Stimulated activated CD8-positive, alpha-beta memory T cell treated with anti-CD3 and anti-CD28 coated beads, Interleukin-4, amount 100 ng/mL, for 24 hours (primary cell): Measurements from ENCODE around the gene SPOCK3.
"Not testable (repeated sequence)": the region's sequence is repeated elsewhere in the genome, so short reads cannot be mapped to it uniquely, and the experiment has no call there.

ENCODE experiments used
- DNase-seq: peaks from one replicate; pipeline ENCODE4 v3.0.0-alpha.2; 2020; ENCODE audit warnings: low read depth

The SPOCK3 gene

GRCh38 chr4:167035390-167035789 is 198.9 kb downstream of the SPOCK3 start:
- no peak for DNase-seq

DNA sequence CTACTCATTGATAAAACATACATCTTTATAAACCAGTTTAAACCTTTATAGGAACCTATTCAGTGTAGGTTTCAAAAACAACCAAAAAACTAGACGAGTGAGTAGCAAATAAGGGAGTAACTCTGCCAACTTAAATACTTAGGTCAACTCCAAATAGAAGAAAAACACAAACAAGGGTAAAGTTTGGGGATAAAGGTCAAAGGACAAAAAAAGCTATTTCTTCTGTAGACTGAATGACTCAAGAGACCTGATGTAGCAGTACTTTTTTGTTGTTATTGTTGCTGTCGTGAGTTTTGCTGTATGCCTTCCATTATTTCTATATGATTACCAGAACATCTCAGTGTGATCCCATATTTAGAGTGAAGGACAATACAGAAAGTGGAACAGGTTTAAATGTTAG is 199.3 kb downstream of the SPOCK3 start:
- DNase-seq: no peak

- no peak for DNase-seq
These were observed 201.4 kb downstream of the SPOCK3 start for GRCh38 chr4:167032871-167033270.

GRCh38 chr4:167031534-167032156 is 202.6 kb downstream of the SPOCK3 start:
- DNase-seq: no peak

DNA sequence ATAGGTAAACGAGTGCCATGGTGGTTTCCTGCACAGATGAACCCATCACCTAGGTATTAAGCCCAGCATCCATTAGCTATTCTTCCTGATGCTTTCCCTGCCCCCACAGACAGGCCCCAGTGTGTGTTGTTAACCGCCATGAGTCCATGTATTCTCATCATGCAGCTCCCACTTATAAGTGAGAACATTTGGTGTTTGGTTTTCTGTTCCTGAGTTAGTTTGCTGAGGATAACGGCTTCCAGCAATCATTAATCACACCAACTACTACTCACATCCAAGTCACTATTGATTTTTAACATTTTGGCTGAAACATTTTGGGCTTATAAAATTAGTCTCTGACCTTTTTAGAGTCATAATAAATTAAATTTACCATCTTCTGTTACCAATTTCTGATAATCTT is 205.3 kb downstream of the SPOCK3 start:
- no peak for DNase-seq

- no peak for DNase-seq
These were observed 208.6 kb downstream of the SPOCK3 start for GRCh38 chr4:167025670-167026069.

DNA sequence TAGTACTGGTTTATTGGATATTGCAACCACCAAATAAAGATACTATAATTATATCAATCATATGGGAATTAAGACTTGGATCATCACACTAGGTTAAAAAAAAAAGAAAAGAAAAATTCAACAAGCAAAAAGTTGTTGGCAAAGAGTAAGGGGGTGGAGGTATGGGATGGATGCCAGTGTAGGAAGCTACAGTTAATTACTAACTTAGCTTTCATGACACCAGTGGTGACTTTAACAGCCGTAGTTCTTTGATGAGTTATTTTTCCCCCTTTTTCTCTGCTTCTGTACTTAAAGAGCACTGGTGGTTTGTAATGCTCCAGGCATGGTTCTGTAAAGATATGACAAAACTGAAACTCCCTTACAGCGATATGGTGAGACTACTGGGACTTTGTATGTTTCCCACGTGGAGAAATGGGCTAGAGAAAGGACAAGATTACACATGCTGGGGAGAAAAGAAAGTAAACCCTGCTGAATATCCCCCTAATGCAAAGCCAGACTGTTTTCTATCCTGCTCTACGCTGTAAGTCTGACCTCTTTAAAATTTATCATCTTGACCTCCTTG is 210.8 kb downstream of the SPOCK3 start:
- no peak for DNase-seq

- DNase-seq: peak; percentile 2
These were observed 212.6 kb downstream of the SPOCK3 start for GRCh38 chr4:167021545-167022155.

DNA sequence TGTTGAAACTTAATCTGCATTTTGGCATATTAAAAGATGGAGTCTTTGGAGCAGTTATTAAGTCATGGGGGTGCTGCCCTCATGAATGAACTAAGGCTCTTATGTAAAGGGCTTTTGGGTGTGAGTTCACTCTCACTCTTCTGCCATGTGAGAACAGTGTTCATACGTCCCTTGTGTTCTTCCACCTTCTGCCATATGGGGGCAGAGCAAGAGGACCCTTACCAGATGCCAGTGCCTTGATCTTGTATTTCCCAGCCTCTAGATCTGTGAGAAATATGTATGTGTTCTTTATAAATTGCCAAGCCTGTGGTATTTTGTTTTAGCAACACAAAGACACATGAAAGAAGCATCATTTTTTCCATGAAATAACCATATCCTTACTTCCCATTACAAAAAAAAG is 213.9 kb downstream of the SPOCK3 start:
- DNase-seq: no peak

- DNase-seq: no peak
These were observed 219.3 kb downstream of the SPOCK3 start for GRCh38 chr4:167014944-167015343.

DNA sequence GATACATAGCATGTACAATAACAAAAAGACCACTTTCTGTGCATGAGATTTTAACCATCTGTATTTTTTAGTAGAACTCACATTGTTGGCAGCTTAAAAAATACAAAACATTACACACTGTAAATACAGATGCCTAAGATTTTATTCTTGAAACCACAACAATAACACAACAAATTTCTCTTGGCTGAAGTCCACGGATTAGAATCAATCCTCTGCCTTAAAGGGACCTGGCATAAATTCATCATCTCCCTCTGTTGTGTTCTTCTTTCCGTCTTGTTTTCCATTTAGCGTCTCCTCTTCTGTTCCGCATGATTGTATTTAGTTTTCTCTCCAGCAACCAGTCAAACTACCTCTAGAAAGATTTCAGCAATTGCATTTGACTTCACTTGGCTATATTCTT is 231.0 kb downstream of the SPOCK3 start:
- DNase-seq: no peak

- DNase-seq: no peak
These were observed 234.0 kb downstream of the SPOCK3 start for GRCh38 chr4:167000141-167000852.

DNA sequence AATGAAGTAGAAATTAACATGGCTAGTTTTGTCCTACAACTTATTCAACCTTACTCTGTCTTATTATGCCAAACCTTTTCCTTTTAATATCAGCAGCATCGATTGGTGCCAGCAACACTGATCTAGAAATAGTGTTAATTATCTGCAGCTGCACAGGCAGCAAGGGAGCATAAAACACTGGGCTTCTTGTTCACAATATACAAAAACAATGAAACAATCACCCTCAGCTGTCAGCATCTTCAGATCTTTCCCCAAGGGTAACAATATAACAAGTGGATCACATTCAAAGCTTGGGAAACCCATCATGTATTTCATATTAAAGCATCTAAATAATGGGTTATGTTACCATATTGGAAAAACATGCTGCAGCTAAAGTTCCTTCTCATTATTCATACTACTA is 238.1 kb downstream of the SPOCK3 start:
- DNase-seq: no peak

- no peak for DNase-seq
These were observed 239.6 kb downstream of the SPOCK3 start for GRCh38 chr4:166994686-166995085.

DNA sequence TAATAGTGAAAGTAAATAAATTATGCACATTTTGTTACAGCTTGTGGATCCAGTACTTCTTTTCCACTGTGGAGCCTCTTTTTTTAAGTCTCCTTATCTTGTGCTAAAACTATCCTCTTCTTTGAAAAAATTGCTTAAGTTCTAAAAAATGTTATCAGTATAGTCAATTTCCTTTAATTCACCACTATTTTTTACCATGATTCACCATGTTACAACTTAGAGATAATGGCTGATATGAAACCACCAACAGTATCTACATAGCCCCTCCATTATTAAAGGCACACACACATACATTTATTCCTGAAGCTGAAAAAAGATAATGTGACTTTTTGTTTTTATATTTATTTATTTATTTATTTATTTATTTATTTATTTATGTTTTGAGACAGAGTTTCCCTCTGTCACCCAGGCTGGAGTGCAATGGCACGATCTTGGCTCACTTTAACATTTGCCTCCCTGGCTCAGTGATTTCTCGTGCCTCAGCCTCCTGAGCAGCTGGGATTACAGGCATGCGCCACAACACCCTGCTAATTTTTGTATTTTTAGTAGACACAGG is 243.2 kb downstream of the SPOCK3 start:
- no peak for DNase-seq

DNA sequence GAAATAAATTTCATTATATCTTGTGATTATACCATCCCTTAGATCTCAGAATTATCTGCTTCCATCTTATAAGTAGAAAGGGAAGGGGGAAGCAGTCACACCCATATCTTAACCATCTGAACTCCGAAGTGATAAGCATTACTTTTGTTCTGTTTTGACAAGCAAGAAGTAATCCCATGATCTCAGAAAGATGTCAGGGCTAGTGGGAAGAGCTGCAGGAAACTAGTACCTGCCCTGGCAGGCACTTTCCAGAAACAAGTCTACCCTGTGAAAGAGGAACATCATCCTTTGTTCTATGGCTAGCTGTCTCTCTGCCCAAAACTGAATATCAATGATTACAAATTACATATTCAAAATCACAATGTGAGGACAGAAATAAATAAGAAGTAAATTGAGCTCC is 244.4 kb downstream of the SPOCK3 start:
- DNase-seq: no peak

DNA sequence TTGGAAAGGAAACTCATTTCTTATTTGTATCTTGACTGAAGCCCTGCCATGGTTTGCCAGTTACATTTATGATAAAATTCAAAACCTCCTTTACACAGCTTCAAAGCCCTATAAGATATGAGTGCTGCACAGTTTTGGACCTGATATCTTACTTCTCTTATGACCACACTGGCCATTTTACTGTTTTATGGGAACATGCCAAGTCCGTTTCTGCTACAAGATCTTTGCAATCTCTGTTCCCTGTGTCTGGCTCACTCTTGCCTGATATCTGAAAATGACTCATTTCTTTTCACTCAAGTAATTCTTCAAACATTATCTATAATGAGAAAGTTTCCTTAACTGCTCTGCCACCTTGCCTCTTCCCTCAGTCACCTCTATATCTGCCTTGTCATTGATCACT is 247.3 kb downstream of the SPOCK3 start:
- no peak for DNase-seq

DNA sequence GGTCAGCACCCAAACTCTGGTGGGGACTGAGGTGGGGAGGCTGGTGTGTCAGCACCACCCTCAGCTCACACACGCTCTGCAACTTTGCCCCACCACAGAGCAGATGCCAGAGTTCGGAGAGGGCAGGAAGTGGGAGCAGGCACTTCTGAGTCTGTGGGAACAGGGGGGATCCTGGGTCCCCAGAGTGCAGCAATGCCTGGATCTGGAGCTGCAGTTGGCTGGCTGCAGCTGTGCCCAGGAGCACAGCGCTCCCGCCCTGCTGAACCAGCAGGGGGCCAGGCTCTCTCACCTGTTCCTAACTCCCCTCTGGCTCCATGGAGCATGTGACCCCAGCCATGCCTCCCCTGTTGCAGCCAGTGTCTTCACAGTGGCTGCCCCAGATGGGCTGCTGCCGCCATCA is 252.4 kb downstream of the SPOCK3 start:
- no peak for DNase-seq

DNA sequence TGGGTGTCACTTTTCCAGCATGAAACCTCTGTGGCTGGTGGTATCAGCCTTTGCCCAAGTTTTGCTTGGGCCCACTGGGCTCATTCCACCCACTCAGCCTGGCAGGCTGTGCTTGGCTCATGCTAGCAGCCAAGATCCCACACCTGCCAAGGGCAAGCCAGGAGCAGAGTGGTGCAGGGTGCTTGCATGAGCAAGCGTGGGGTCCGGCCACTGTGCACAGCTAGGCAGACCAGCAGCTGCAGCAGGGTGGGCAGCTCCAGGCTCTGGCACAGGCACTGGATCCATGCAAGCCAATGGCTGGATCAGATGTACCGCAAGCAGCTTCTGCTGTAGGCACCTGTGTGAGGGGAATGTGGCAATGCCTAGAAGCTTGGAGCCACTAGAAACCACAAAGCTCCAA is 253.9 kb downstream of the SPOCK3 start:
- no peak for DNase-seq

GRCh38 chr4:166977596-166977995 is 256.7 kb downstream of the SPOCK3 start:
- no peak for DNase-seq

GRCh38 chr4:166972071-166972470 is 262.2 kb downstream of the SPOCK3 start:
- no peak for DNase-seq

GRCh38 chr4:166968219-166968618 is 266.1 kb downstream of the SPOCK3 start:
- not testable (repeated sequence) for DNase-seq

- DNase-seq: no peak
These were observed 268.7 kb downstream of the SPOCK3 start for GRCh38 chr4:166965562-166965961.
